Measurements from ENCODE around the gene SLAMF7. TPM values are rescaled to one million over a fixed set of nuclear protein-coding genes. Genes with fewer than 3 reads are reported as not detected.
"Not testable (repeated sequence)": the region's sequence is repeated elsewhere in the genome, so short reads cannot be mapped to it uniquely, and the experiment has no call there.

The SLAMF7 gene
- total RNA-seq, 2 donors from 2014 or later = 4.9 to 7.0 TPM

DNA sequence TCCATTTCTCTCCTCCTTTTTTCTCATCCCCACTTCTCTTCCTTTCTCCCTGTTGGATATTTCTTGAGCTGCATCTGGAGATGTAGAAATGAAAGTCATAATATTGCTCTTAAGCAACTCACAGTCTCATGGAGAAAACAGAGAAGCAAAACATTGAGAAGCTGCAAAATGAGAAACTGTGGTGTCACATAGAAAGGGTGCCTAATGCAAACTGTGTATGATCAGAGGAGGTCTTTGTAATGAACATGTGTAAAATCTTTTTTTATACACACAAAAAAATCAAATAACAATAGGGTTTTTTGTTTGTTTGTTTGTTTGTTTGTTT, 11.8 kb upstream of the SLAMF7 start:
- H3K4me3 ChIP-seq = no peak overlapping the region
- H3K27ac ChIP-seq = no peak overlapping the region
- H3K4me1 ChIP-seq = peaks cover 3% of the 10 kb centered on the region
- DNase-seq = no peak
- H3K27me3 ChIP-seq = no peaks in the 10 kb centered on the region
- no peak overlapping the region for H3K9ac ChIP-seq (ENCODE audit: low read depth in 2 of 2, low read length in 2 of 2)
- intact Hi-C loops (cut with DNase I) = loop anchor here (2.0 kb wide), 1 partner anchor 104 kb away; no protein-coding TSS in a partner anchor
- TF ChIP-seq, protein P1, sequence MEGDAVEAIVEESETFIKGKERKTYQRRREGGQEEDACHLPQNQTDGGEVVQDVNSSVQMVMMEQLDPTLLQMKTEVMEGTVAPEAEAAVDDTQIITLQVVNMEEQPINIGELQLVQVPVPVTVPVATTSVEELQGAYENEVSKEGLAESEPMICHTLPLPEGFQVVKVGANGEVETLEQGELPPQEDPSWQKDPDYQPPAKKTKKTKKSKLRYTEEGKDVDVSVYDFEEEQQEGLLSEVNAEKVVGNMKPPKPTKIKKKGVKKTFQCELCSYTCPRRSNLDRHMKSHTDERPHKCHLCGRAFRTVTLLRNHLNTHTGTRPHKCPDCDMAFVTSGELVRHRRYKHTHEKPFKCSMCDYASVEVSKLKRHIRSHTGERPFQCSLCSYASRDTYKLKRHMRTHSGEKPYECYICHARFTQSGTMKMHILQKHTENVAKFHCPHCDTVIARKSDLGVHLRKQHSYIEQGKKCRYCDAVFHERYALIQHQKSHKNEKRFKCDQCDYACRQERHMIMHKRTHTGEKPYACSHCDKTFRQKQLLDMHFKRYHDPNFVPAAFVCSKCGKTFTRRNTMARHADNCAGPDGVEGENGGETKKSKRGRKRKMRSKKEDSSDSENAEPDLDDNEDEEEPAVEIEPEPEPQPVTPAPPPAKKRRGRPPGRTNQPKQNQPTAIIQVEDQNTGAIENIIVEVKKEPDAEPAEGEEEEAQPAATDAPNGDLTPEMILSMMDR (IDR thresholded peaks at IDR 0.05) = no peak
- no peaks in the 10 kb centered on the region for H3K9me3 ChIP-seq
- no peaks in the 10 kb centered on the region for H3K36me3 ChIP-seq

DNA sequence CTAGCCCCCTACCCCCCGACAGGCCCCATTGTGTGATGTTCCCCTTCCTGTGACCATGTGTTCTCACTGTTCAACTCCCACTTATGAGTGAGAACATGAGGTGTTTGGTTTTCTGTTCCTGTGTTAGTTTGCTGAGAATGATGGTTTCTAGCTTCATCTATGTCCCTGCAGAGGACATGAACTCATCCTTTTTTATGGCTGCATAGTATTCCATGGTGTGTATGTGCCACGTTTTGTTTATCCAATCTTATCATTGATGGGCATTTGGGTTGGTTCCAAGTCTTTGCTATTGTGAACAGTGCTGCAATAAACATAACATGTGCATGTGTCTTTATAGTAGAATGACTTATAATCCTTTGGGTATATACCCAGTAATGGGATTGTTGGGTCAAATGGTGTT, 7.5 kb upstream of the SLAMF7 start:
- H3K4me3 ChIP-seq; H3K4me1 ChIP-seq; H3K9me3 ChIP-seq; intact Hi-C loops (cut with DNase I); H3K9ac ChIP-seq (ENCODE audit: low read depth in 2 of 2, low read length in 2 of 2); H3K36me3 ChIP-seq; DNase-seq; H3K27me3 ChIP-seq; H3K27ac ChIP-seq: not testable (repeated sequence)

DNA sequence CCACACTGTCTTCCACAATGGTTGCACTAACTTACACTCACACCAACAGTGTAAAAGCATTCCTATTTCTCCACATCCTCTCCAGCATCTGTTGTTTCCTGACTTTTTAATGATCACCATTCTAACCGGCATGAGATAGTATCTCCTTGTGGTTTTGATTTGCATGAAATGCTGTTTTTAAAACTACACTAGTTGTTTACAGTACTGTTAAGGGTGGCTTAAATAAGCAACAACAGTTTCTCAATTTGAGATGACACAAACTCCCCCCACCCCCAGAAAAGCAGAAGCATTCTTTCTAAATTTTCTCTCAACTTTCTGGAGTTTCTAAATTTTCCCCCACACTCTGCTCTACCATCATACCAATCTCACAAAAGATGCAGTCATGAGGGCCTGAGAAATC, 7.1 kb upstream of the SLAMF7 start:
- no peak overlapping the region for H3K4me3 ChIP-seq
- TF ChIP-seq, protein P1 (IDR thresholded peaks at IDR 0.05) = no peak
- H3K4me1 ChIP-seq = peaks cover 2% of the 10 kb centered on the region
- H3K9me3 ChIP-seq = no peaks in the 10 kb centered on the region
- no peak overlapping the region for H3K27ac ChIP-seq
- H3K9ac ChIP-seq (ENCODE audit: low read depth in 2 of 2, low read length in 2 of 2) = no peak overlapping the region
- H3K27me3 ChIP-seq = no peaks in the 10 kb centered on the region
- intact Hi-C loops (cut with DNase I) = no loop called here
- no peak for DNase-seq
- H3K36me3 ChIP-seq = no peaks in the 10 kb centered on the region

DNA sequence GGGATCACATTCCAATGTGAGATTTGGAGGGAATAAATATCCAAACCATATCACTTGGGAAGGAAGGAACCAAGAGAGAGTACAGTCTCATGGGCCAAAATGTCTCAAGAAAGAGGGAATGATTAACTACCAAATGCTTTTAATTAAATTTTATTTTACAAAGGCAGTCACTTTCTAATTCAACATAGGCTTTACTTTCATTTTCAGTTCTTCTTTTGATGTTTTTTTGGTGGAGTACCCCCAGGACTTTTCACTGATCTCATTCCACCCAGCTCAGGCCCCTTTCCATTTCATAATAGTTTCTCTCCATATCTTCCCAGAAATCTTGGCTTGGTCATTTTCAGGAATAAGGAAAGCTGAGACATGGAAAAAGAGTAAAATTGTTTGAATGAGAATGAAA, 5.1 kb upstream of the SLAMF7 start:
- H3K9ac ChIP-seq (ENCODE audit: low read depth in 2 of 2, low read length in 2 of 2) = no peak overlapping the region
- intact Hi-C loops (cut with DNase I) = no loop called here
- H3K4me3 ChIP-seq = no peak overlapping the region
- no peaks in the 10 kb centered on the region for H3K36me3 ChIP-seq
- no peak overlapping the region for H3K27ac ChIP-seq
- no peaks in the 10 kb centered on the region for H3K9me3 ChIP-seq
- no peaks in the 10 kb centered on the region for H3K27me3 ChIP-seq
- no peaks in the 10 kb centered on the region for H3K4me1 ChIP-seq
- no peak for DNase-seq
- TF ChIP-seq, protein P1 (IDR thresholded peaks at IDR 0.05) = no peak

DNA sequence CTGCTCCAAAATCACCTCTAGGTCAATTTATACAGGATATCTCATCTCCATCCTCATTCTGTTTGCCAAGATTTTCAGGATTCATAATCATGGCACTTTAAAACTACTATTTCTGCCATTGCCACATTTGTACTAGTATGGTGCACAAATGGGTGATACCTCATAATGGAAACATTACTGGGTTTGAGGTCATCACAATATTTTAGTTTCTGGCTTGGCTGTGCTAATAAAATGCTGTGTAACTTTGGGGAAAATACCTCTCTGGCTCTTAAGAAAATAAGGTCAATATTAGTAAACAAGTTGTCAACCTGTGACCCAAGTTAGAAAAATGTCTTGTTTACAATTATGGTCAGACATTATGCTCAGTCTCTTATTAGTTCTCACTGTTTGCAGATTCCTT, 4.7 kb upstream of the SLAMF7 start:
- Histone ChIP-seq H3K4me3 (no peak overlapping the region), H3K27me3 (no peaks in the 10 kb centered on the region), H3K4me1 (no peaks in the 10 kb centered on the region), H3K27ac (no peak overlapping the region), H3K36me3 (no peaks in the 10 kb centered on the region), H3K9me3 (no peaks in the 10 kb centered on the region), H3K9ac (ENCODE audit: low read depth in 2 of 2, low read length in 2 of 2) (no peak overlapping the region)
- DNase-seq = no peak
- TF ChIP-seq, protein P1 (IDR thresholded peaks at IDR 0.05) = no peak
- intact Hi-C loops (cut with DNase I) = no loop called here

DNA sequence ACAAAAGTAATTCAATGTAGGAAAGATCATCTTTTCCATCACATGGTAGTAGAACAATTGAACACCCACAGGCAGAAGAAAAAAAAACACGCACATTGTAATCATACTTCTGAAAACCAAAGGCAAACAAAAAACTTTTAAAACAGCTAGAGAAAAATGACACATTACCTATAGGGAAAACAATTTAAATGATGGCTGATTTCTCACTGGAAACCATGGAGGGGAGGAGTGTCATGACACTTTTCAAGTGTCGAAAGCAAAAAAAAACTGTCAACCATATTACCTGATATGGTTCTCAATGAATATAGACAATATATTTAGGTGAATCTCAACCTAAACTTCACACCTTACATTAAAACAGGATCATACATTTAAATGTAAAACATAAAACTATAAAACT, 776 bp upstream of the SLAMF7 start:
- Histone ChIP-seq H3K9ac (ENCODE audit: low read depth in 2 of 2, low read length in 2 of 2) (no peak overlapping the region), H3K4me3 (no peak overlapping the region), H3K36me3 (no peaks in the 10 kb centered on the region), H3K9me3 (no peaks in the 10 kb centered on the region), H3K27ac (no peak overlapping the region), H3K27me3 (no peaks in the 10 kb centered on the region), H3K4me1 (no peaks in the 10 kb centered on the region)
- DNase-seq = no peak
- intact Hi-C loops (cut with DNase I) = no loop called here
- TF ChIP-seq, protein P1 (IDR thresholded peaks at IDR 0.05) = no peak

Measured in colonic mucosa (tissue), 4 donors.